GM21529 (cell line): ENCODE data around the gene ASCC3.

Experiments used
- ATAC-seq: cut with Tn5 transposase; IDR thresholded peaks from one replicate; pipeline ENCODE4 v1.9.1; 2021; ENCODE audit not compliant: unreplicated experiment

ASCC3 gene, protein sequence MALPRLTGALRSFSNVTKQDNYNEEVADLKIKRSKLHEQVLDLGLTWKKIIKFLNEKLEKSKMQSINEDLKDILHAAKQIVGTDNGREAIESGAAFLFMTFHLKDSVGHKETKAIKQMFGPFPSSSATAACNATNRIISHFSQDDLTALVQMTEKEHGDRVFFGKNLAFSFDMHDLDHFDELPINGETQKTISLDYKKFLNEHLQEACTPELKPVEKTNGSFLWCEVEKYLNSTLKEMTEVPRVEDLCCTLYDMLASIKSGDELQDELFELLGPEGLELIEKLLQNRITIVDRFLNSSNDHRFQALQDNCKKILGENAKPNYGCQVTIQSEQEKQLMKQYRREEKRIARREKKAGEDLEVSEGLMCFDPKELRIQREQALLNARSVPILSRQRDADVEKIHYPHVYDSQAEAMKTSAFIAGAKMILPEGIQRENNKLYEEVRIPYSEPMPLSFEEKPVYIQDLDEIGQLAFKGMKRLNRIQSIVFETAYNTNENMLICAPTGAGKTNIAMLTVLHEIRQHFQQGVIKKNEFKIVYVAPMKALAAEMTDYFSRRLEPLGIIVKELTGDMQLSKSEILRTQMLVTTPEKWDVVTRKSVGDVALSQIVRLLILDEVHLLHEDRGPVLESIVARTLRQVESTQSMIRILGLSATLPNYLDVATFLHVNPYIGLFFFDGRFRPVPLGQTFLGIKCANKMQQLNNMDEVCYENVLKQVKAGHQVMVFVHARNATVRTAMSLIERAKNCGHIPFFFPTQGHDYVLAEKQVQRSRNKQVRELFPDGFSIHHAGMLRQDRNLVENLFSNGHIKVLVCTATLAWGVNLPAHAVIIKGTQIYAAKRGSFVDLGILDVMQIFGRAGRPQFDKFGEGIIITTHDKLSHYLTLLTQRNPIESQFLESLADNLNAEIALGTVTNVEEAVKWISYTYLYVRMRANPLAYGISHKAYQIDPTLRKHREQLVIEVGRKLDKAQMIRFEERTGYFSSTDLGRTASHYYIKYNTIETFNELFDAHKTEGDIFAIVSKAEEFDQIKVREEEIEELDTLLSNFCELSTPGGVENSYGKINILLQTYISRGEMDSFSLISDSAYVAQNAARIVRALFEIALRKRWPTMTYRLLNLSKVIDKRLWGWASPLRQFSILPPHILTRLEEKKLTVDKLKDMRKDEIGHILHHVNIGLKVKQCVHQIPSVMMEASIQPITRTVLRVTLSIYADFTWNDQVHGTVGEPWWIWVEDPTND (N-terminal part only)

GRCh38 chr6:100880853-100881706, at the start of gene ASCC3:
Gene ASCC3, minus strand, starts transcription at chr6:100881329. Its CDS starts 13,332 bp downstream, at chr6:100867997.
- peak; percentile 96 for ATAC-seq

GRCh38 chr6:100925749-100926148, 44.6 kb upstream of the ASCC3 start:
- ATAC-seq = no peak

DNA sequence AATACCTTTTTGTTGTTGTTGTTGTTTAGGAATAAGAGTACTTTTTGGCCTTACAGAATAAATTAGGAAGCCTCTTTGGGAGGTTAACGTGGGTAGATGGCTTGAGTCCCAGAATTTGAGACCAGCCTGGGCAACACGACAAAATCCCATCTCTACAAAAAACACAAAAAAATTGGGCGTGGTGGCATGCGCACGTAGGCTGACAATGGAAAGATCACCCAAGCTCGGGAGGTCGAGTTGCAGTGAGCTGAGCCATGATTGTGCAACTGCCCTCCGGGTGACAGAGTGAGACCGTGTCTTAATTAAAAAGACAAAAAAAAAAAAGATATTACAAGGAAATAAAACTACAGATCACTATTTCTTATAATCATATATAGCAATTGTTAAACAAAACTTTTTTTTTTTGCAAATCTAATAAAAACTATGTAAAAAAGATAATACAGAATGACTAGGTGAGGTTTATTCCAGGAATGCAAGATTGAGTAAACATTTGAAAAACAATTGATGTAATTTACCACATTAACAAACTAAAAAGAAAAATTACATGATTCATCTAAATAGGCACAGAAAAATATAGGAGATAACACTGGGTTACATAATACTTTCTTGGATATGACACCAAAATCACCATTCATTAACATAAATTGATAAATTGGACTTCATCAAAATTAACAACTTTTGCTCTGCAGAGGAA, 43.6 kb upstream of the ASCC3 start:
- ATAC-seq = no peak

DNA sequence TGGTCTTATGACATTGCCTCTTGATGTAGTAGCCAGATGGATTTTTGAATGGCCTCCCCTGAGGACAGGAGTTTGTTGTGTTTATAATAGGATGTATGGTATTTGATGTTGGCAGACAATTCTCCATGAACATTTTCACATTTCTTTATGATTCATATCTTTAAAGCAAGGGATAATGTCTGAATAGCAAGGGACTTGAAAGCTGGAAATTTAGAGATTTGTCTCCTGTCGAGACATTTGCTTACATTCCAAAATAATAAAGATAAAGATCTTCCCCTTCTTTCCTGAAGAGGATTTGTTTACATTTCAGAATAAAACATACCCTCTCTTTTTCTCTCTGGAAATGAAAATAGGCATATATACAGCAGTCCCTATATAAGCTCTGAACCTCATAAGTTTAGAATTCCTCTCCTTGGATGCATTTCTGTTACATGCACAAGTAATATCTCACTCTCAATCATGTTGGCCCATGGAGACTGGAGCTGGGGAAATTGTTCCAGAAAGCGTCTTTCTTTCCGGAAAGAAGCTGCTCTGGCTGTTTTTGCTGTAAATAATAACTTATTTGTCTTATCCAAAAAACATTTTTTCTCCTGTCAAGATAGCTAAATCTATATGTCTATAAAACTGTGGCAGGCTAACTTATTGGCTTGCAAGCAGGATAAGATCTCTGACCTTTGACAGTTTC, 42.5 kb upstream of the ASCC3 start:
- ATAC-seq = no peak

- no peak for ATAC-seq
Measured at GRCh38 chr6:100920028-100920605, 39.0 kb upstream of the ASCC3 start.

- no peak for ATAC-seq
Measured at GRCh38 chr6:100918152-100918551, 37.0 kb upstream of the ASCC3 start.

GRCh38 chr6:100915876-100916275, 34.7 kb upstream of the ASCC3 start:
- no peak for ATAC-seq

GRCh38 chr6:100913400-100914276, 32.5 kb upstream of the ASCC3 start:
- ATAC-seq = no peak

- no peak for ATAC-seq
Measured at GRCh38 chr6:100906325-100906724, 25.2 kb upstream of the ASCC3 start.

GRCh38 chr6:100905067-100905466, 23.9 kb upstream of the ASCC3 start:
- no peak for ATAC-seq

GRCh38 chr6:100904316-100904715, 23.2 kb upstream of the ASCC3 start:
- ATAC-seq = no peak

GRCh38 chr6:100901582-100901981, 20.5 kb upstream of the ASCC3 start:
- no peak for ATAC-seq

- no peak for ATAC-seq
Measured at GRCh38 chr6:100899202-100899601, 18.1 kb upstream of the ASCC3 start.

GRCh38 chr6:100897671-100898070, 16.5 kb upstream of the ASCC3 start:
- no peak for ATAC-seq

DNA sequence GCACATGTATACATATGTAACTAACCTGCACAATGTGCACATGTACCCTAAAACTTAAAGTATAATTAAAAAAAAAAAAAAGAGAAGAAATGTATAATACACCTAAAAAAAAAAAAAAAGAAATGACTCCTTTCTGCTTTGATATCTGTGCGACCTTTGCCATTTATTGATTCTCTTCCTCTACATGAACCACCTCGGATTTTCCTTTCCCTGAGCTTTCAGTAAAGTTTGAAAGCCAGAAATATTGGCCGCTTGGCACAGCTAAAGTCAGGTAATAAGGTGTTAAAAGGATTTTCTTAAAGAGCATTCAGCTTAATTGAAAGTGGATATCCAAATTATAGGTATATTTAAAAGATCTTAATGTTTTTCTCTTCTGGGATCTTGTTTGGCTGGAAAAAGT, 12.6 kb upstream of the ASCC3 start:
- ATAC-seq = no peak

GRCh38 chr6:100892693-100893092, 11.6 kb upstream of the ASCC3 start:
- no peak for ATAC-seq

GRCh38 chr6:100892116-100892515, 11.0 kb upstream of the ASCC3 start:
- ATAC-seq = no peak

GRCh38 chr6:100891079-100891478, 9.9 kb upstream of the ASCC3 start:
- no peak for ATAC-seq
